Left cardiac atrium (tissue), 4 donors: ENCODE data around the gene PRDX5. TPM values are rescaled to one million over a fixed set of nuclear protein-coding genes. Genes with fewer than 3 reads are reported as not detected.

ENCODE experiments used
- ATAC-seq, 2 donors: fragments of 200-7000 bp; cut with Tn5 transposase; one replicate each; pipeline ENCODE4 v1.9.1; 2020; ENCODE audit warnings: mild to moderate bottlenecking in 2 of 2, moderate library complexity in 2 of 2
- DNase-seq: peaks from one replicate; pipeline ENCODE4 v3.0.0-alpha.2; 2020
- intact Hi-C, 2 donors: fragments of 100-400 bp; cut with DNase I; formaldehyde crosslinking; loops; one replicate each; pipeline versions ENCODE4 v1.14.1 to v1.15.1; 2022 to 2023
- microRNA-seq, 2 donors: library from miRNA; unstranded; fragments of <30 nt; microRNA quantifications; one replicate each; pipeline ENCODE4 v1.2.0, GENCODE V29; 2020
- total RNA-seq, 2 donors: library from RNA; stranded (reverse); fragmentation: NEBNext Ultra II Directional; extraction: Animal tissue kit (Norgen Biotek cat#: 25700); gene quantifications; one replicate each; pipeline ENCODE4 v1.2.1, GENCODE V29; 2021
- donor health status: DM: no; HTN: yes; CAD: no.
- donor health status: DM: no; HTN: yes; CAD: no; lungs with severe emphysema.
- donor health status: DM: yes; HTN: yes; CAD: no.
- donor health status: Dilated cardiomyopathy.

Gene PRDX5
- total RNA-seq, 2 donors from 2014 or later: 264 to 298 TPM

GRCh38 chr11:64369440-64370421 is 51.8 kb downstream of the PRDX5 start:
- ATAC-seq (no peak), DNase-seq (no peak)
- intact Hi-C loops: no loop called here

DNA sequence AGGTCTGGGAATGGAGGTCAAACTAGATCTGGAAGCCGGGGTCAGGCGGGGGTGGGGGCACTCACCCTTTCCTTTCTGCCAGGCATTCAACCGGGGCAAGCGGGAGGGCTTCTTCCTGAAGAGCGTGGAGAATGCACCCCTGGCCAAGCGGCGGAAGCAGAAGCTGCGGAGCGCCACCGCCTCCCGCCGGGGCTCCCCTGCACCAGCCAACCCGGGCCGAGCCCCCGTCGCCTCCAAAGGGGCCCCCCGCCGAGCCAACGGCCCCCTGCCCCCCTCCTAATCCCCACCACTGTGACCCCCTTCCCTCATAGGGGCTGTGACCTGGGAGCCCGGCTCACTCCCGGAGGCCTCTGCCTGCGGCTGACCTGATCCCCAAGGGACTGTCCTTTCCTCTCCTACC is 53.3 kb downstream of the PRDX5 start:
- DNase-seq (no peak), ATAC-seq (no peak)
- intact Hi-C loops: no loop called here

Small RNAs within 50 kb of the gene (microRNA-seq; reads per million reads assigned to microRNA genes)
- gene MIR1237 (0.20 to 1.1 reads per million in 2 donors), gene MIR7155 (0.60 to 1.1 reads per million in 2 donors)

Other genes starting within 250 kb of the PRDX5 start
- gene MACROD1, start 152.0 kb upstream of the PRDX5 start, total RNA-seq: 10 to 100 TPM; 37.9 to 48.0 TPM
- gene STIP1, start 131.9 kb upstream of the PRDX5 start, total RNA-seq: 100 to 1,000 TPM; 102 to 125 TPM
- gene FERMT3, start 111.4 kb upstream of the PRDX5 start, total RNA-seq: 10 to 100 TPM; 23.8 to 25.8 TPM
- 10 to 100 TPM; 59.6 to 61.2 TPM for gene TRPT1, start 91.9 kb upstream of the PRDX5 start, total RNA-seq
- 10 to 100 TPM; 58.8 to 82.0 TPM for gene NUDT22, start 91.8 kb upstream of the PRDX5 start, total RNA-seq
- 10 to 100 TPM; 49.2 to 49.3 TPM for gene DNAJC4, start 87.6 kb upstream of the PRDX5 start, total RNA-seq
- 100 to 1,000 TPM; 276 to 310 TPM for gene VEGFB, start 83.5 kb upstream of the PRDX5 start, total RNA-seq
- 10 to 100 TPM; 63.9 to 66.9 TPM for gene FKBP2, start 77.0 kb upstream of the PRDX5 start, total RNA-seq
- 100 to 1,000 TPM; 122 to 135 TPM for gene PPP1R14B, start 71.2 kb upstream of the PRDX5 start, total RNA-seq
- 10 to 100 TPM; 13.6 to 14.4 TPM for gene PLCB3, start 66.6 kb upstream of the PRDX5 start, total RNA-seq
- 10 to 100 TPM; 68.9 to 96.3 TPM for gene BAD, start 33.5 kb upstream of the PRDX5 start, total RNA-seq
- 10 to 100 TPM; 31.6 to 32.6 TPM for gene GPR137, start 32.3 kb upstream of the PRDX5 start, total RNA-seq
- gene KCNK4, start 26.8 kb upstream of the PRDX5 start, total RNA-seq: under 1 TPM in 1 of 2 donors, not detected in 1; 0.13 TPM
- under 1 TPM in 1 of 2 donors, not detected in 1; 0.32 TPM for gene CATSPERZ, start 17.8 kb upstream of the PRDX5 start, total RNA-seq
- gene ESRRA, start 12.6 kb upstream of the PRDX5 start, total RNA-seq: 100 to 1,000 TPM; 147 to 150 TPM
- gene TRMT112, start 562 bp upstream of the PRDX5 start, total RNA-seq: 100 to 1,000 TPM in 1 of 2 donors, 10 to 100 TPM in 1; 94.1 to 101 TPM
- 10 to 100 TPM in 1 of 2 donors, 1 to 10 TPM in 1; 9.2 to 10.6 TPM for gene CCDC88B, start 22.1 kb downstream of the PRDX5 start, total RNA-seq
- 10 to 100 TPM; 18.1 to 20.1 TPM for gene RPS6KA4, start 41.0 kb downstream of the PRDX5 start, total RNA-seq
- gene SLC22A11, start 237.8 kb downstream of the PRDX5 start, total RNA-seq: not detected